HK-2 (cell line): Measurements from ENCODE around the gene SCUBE1.

Experiments used
- DNase-seq: peaks from one replicate; pipeline ENCODE4 v3.0.0-alpha.2; 2018; ENCODE audit not compliant: unreplicated experiment

Gene SCUBE1

DNA sequence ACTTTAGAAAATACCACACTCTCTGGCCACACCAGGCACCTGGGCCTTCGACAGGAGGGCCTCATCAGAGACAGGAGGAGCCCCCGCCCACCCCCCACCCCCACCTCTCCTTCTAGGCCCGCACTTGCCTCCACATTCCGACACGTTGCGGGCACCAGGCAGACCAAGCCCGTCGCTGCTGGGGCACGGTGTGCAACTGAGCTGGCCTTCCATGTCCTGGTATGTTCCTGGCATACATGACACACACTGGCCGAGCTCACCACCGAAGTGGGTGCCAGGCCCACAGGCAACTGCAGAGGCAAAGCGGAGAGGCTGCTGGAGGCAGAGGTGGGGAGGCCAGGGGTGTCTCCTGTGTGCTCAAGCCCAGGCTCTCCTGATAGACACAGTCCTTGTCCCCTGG is 129.2 kb downstream of the SCUBE1 start:
- DNase-seq: no peak

DNA sequence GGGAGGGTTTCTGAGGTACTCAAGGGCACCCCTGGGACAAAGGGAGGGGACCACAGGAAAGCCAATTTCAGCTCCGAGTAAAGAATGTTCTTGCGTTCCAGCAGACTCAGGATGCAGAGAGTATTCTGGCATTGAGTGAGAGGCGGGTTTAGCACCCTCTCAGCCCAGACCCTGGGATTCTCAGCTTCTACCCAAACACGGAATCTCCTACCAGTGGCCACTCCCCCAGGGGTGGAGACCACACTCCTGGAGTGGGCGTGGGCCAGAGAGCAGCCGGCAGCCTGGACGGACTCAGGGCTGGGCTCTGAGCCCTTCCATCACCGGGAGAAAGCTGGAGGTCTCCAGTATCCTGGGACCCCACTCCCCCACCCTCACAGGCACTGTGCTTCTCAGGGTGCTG is 130.1 kb downstream of the SCUBE1 start:
- no peak for DNase-seq

DNA sequence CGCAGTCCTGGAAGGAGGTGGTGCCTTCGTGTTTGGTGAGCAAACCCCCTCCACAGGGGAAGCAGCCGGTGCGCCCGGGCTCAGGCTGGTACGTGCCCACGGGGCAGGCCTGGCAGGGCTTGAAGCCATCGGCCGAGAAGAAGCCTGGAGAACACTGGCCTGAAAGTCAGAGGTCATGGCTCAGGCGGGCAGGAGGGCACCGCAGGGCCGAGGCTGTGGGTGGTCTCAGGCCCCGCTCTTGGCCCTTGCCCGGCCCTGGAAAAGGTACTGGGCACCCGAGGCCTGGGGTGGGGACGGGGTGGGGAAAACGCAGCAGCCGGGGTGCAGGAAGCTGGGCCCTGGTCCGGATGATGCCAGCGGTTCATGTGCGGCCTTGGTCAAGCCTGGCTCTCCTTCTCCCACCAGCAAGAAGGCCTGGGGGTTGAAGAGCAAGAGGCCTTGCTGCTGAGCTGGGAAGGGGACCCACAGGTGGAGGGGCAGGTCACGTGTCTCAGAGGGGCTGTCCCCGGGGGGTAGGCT is 130.7 kb downstream of the SCUBE1 start:
- no peak for DNase-seq

DNA sequence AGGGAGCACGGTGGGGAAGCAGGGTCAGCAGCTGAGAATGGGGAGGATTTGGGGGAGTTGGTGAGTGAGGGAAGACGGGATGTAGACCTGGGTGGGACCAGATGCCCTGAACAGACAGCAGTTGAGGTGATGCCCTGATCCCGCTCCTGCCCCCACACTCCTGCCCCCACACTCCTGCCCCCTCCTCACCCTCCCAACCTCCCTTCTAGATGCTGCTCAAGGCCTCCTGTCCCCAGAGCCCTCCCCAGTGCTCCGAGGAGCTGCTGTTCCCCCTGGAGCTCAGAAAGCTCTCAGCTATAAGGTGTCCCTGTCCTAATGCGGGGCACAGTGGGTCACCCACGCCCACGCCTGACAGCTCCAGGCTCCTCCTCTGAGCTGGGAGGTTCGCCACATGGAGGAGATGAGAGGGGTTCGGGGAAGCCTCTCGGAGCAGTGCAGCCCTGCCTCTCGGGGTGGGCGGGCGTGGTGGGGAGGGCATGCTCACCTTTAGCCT is 131.2 kb downstream of the SCUBE1 start:
- no peak for DNase-seq

DNA sequence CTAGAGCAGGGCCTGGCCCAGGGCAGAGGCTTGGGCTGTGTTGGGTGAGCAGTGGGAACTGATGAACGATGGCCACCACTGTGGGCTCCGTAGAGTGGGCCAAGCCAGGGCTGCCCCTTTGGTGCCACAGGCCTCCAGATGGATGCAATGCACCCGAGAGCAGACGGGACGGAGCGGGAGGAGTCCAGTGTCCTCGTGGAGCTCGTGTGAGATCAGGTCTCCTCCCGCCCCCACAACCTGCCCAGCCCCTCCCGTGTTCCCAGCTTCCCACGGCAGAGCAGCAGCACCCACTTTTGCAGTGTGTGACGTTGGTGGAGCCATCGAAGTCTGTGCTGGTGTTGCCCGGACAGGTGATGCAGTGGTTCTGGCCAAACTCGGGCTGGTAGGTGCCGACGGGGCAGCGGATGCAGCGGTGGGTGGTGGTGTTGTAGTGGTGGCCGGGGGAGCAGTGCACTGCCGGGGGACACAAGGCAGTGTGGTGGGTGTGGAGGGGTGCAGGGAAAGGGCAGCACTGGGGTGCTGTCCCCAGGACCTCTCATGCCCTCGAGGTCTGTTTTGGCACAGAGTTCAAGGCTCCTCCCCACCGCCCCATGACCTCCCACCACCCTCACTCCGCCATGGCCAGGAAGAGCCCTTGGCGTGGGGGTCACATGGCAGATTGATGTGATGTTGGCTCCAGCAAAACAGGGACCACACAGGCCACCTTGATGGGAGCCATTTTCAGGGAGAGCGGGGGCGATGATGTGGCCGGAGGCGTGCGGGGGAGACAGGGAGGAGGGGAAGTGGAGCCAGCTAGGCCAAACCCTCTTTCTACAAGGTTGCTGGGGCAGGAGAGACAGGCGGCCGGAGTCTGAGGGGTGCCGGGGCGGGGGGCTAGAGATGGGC is 132.3 kb downstream of the SCUBE1 start:
- DNase-seq: no peak

DNA sequence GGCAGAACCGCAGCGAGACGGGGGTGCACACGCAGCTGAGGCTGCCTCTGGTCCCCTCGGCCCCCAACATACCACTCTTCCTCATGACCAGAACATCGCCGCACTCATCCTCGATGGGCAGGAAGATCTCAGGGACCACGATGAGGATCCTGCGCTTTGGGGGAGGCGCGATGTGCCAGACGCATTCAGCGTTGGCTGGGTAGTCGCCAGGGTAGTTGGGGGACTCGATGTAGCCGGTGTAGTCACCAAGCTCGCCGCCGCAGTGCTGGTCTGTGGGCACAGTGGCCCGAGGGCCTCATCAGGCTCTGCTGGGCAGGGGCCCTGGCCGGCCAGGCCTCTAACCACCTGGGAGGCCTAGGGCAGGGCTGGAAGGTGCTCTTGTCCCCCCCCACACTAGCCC is 133.2 kb downstream of the SCUBE1 start:
- DNase-seq: no peak

DNA sequence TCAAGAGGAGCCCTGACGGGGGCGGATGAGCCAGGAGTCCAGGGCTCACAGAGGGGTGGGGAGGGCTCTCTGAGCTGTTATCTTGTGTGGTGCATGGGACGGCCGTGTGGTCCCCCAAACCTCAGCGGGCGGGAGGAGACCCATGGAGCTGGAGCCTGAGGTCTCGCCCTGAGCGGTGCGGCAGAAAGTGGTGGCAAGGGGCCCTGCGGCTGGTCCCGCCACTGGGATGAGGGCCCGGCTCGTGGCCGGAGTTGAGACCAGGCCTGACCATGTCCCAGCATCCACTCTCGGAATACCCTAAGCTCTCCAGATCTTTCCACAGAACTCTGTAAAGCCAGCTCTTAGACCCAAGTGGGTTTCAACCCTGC is 133.7 kb downstream of the SCUBE1 start:
- no peak for DNase-seq

DNA sequence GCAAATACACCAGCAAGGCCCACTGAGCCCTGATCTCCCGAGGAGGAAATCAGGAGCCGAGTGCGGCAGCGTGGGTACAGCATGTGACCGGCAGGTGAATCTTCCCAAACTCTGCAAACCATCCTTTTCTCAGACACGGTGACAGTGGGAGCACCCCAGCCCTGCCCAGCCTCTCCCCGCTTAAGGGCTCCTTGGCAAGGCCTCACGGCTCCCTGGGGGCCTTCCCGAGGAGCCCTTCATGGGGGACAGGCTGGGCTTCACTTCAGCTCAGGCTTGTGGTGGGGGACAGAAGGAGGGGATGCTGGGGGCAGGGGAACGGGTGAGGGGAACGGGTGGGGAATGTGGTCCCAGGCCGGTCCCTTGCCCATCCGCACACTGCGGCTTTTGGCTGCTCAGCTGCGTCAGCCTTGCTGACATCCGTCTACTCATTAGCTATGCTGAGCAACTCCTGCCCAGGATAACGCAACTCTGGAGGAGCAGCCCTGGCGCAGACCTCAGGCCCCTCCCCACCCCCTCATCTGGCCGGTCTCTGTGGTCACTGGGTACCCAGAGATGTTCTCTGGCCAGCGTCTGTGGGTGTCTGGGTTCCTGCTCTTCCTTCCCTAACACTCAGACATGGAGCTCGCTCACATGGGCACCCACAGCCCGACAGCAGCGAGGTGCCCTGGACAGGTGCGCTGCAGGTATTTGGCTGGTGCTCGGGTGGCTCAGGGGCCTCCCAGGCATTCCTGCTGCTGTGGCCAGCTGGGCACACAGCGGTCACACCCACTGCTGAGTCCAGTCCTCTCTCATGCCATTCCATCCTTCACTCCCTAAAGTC is 134.3 kb downstream of the SCUBE1 start:
- no peak for DNase-seq

DNA sequence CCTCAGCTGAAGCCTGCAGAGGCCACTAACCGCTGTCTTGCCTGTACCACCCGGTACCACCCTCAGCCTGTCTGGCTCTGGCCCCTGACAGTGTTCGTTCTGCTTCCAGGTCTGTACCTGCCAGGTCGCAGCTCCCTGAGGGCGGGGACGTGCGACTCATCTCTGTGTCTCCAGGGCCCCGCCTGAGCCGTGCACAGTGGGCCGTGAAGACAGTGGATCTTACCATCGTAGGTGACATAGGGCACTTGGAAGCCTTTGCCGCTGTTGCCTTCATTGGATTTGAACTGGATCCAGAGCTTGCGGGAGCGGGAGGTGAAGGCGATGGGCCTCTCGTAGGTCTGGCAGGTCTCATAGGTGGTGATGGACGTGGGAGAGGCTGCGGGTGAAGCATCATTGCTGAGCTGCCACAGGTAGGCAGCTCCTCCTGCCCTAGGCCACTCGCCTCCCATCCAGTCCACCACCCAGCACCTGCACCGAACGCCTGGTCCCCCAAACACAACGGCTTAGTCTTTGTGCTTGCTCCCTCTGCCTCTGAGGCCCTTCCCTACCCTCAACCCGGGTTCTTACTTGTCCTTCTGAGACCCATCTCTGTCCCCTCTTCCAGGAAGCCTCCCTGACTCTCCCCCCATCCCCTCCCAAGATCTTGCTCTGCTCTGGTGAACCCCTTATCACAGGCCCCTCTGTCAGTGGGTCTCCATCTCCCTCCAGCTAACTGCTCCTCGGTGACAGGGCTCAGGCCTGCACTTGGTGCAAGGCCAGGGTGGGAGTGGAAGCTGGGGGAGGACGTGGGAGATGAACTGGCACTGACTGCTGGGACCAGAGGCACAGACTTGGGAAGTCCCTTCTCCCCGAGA is 135.1 kb downstream of the SCUBE1 start:
- DNase-seq: no peak

DNA sequence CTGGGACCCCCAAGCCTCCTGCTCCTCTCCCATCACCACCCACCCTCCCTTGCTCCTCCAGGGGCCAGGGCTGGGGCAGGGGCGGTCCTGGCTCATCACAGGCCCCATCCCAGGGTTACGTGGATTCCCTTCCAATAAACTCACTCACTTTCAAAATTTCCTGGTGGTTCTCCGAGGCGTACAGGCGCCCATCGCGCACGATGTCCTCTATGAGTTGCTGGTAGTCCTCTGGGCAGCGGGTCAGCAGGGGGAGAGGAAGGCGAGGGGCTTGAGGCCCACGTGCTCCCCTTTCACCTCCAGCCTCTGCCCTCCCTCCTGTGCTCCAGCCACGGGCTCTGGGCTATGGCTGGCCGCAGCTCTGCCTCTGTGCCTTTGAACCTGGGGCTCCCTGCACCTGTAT is 135.8 kb downstream of the SCUBE1 start:
- no peak for DNase-seq

DNA sequence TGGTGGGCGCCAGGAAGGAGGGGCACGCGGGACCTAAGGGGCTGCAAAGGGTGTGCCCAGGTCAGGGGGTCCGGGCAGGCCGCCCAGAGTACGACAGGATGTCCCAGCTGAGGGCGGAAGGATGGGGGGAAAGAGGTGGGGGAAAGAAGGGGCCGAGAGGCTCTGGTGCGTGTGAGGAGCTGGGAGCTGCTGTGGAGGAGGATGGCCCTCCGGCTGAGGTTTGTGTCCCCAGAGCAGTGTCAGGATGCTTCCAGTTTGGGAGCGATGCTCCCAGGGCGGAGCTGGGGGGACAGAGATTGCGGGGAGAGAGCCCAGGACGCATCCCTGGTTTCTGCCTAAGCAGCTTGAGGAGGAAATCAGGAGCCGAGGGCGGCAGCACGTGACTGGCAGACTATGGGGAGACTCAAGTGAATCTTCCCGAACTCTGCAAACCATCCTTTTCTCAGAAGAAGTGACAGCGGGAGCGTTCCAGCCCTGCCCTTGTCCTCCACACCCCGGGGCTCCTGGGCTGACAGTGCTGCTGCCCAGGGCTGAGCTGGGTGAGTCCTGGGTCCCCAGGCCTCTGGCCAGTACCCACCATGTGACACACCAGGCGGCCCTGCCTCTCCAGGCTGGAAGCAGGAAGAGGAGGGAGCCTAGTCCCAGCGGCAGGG is 136.5 kb downstream of the SCUBE1 start:
- no peak for DNase-seq

DNA sequence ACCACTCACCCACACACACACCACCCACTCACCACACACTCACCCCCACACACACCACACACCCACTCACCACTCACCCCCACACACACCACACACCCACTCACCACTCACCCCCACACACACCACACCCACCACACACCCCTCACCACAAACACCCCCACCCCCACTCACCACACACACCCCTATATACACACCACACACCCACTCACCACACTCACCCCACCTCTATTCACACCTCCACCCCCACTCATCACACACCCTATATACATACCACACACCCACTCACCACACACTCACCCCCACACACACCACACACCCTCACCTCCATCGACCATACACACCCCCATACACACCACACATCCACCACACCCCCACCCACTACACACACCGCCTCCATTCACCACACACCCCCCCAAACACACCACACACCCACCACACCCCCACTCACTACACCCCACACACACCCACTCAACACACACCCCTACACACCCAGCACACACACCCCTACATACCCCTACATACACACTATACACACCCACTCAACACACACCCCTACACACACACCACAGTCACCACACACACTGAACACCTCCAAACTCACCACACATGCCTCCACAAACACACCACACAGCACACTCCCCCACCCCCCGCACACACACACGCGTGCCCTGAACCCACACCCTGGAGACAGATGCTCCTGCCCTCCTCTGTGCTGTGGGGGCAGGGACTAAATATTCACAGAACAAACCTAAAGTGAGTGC is 137.2 kb downstream of the SCUBE1 start:
- no peak for DNase-seq

DNA sequence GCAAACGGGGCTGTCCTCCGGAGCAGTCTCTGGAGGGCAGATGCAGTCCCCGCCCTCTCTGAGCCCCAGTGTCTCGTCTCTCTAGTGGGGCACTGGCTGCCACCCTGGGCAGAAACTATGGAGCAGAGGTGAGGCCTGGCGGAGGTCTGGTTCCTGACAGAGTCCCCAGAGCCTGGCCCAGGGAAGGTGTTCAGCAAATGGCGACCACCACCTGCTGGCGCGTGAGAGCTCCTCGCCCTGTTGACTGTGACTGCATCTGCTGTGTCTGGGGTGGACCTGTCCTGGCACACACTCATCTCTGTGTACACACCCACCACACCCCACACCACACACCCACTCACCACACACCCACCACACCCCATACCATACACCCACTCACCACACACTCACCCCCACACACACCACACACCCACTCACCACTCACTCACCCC is 137.9 kb downstream of the SCUBE1 start:
- no peak for DNase-seq

DNA sequence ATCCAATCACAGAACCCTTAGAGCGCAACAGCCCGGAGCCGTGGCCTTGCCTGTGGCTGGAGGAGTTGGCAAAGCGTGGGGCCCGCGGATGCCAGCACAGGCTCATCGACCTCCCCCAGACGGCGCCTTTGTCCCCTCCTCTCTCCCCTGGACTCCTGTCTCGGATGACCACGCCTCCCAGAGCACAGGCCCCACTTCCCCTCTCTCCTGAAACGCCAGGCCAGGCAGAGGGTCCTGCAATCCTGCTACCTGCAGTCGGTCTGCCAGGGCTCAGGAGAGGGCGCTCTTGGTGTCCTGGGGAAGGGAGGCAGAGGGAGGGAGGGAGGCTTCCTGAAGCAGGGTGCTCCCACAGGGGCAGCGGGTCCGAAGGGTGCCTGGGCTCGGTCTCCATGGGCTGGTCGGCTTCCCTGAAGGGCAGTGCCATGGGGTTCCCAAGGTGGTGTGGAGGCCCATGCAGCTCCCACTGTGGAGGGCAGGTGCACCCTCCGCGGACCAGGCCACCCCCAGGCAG is 139.6 kb downstream of the SCUBE1 start:
- no peak for DNase-seq

DNA sequence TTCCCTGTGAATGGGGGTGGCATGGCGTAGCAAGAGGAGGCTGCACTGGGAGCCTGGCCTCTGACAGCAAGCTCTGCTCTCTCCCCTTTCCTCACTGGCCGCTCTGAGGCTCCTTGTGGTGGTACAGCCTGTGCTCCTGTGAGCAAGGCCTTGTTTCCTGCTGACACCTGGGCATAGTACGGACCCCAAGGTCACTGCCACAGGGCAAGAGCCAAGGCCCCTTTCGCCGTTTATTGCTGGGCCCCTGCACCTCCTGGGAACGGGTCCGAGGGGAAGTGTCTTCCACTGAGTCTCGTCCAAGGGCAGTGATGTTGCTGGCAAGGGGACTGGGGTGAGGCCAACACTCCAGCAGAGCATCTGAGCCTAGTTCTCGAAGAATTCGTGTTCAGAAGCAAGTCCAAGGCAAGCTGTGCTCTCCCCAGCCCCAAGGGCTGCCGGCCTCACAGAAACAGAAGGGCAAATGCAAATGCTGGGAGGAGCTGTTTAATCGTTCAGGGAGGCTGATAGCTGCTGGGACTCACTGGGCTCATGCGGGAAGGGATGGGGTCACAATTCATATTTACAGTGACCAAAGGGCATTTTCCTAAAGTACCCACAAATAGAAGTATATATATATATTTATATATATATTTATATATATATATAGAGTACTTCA is 140.3 kb downstream of the SCUBE1 start:
- no peak for DNase-seq

DNA sequence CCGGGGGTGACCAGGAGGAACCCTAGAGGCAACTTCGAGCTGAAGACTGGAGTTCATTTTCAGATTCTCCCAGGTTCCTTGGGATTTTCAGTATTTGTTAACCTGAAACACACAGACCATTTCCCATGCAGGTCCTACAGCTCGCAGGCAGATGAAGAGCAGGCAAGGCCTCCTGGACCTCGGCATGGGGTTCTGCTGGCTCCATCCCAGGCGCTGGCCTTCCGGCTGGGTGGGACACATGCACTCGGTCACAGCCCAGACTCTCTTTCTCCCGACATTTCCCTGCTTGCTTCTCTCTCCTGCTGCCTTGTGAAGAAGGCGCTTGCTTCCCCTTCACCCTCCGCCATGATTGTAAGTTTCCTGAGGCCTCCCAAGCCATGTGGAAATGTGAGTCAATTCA is 140.8 kb downstream of the SCUBE1 start:
- DNase-seq: no peak

DNA sequence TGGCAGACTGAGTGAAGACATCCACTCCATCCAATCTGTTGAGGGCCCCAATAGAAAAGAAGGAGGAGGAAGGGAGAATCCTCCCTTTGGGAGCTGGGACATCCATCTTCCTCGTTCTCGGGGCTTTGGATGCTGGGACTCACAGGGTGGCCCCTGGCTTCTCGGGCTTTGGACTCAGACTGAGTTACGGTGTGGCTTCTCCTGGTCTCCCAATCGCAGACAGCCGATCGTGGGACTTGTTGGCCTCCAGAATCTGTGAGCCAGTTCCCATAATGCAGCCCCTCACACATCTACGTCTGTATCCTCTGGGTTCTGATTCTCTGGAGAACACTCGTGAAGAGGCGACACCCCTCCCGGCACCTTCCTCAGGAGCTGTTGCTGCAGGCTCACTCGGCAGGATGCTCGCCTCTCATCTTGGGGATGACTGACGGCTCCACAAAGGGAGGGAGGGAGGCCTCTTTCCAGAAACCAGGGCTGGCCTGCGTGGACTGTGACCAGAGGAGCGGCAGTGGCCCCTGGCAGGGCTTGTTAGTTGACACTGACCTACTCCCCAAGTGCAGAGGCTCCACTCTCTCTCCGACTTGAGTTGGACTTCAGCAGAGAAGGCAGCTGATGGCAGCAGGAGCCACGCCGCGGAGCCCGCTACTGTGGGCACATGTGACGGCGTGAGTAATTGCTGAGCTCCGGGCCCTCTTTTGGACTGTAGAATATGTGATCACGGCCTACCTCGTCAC is 141.5 kb downstream of the SCUBE1 start:
- no peak for DNase-seq

DNA sequence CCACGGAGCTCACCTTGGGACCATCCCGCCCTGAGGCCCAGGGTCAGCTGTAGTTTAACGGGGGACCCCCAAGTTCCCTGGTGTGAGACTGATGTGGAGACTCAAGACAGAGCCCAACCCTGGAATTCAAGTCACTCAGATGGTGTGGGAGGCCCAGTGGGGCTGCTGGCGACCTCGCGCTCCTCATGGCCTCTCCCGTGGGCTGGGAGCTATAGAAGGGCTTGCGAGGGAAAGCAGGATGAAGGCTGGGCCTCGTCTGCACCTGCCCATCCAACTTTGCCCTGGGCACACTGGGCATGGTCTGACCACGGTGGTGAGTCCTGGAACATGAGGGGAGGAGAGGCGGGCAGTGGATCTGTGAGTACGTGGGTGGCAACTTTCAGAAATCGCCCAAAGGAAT is 142.6 kb downstream of the SCUBE1 start:
- DNase-seq: no peak

DNA sequence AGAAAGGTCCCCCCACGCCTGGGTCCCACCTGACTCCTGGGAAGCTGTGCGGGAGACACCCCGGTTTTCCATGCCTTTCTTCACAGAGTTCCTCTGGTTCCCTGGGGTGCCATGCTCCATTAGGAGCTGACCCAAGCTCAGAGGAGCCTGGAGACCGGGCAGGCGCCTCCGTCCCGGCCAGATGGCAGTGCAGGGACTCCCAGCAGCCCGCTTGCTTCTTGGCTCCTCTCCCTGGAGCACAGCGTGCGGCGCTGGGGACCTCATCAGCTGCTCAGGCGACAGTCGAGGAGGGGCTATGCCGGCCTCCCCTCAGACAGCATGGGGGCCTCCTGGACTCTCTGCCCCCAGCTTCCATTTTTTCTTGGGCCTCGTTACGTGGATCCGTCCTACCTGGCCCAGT is 143.1 kb downstream of the SCUBE1 start:
- no peak for DNase-seq
